ENCODE data around the gene MS4A6A. TPM values are rescaled to one million over a fixed set of nuclear protein-coding genes. Genes with fewer than 3 reads are reported as not detected.
A peak's percentile ranks its signal among the peaks of the same experiment; 100 is the strongest.

Gene MS4A6A
- total and polyA plus RNA-seq, 9 of the 15 experiments (the other 6 are each of a cell fraction or from before 2014, with no cell fraction given) = 0.57 to 9.5 (median 4.2) TPM

DNA sequence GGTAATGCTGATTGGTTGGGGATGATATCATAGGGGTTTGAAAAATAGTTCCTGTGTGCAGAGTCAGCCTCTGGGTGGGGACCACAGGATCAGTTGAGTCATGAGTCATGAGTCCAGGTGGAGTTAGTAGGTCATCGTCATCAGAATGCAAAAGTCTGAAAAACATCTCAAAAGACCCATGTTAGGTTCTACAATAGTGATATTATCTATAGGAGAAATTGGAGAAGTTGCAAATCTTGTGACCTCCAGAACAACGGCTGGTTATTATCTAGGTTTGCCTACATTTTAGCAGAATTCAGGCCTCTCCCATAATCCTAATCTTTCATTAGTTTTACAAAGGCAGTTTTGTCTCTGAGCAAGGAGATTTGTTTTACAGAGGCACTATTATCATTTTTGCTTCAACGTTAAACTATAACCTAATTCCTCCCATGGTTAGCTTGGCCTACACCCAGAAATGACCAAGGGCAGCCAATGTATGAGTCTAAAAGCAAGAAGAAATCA is 55.5 kb downstream of the MS4A6A start (continued):
- TF ChIP-seq ZNF592 (IDR thresholded peaks at IDR 0.05) = 0 out of 2 replicates have a peak, but pooled peaks have one; percentile 33
- TF ChIP-seq EP300 (IDR thresholded peaks at IDR 0.05; ENCODE audit: low read length) = peak; percentile 56
- TF ChIP-seq THAP7 (CRISPR knock-in tag; IDR thresholded peaks at IDR 0.05) = no peak
- TF ChIP-seq, protein P1, sequence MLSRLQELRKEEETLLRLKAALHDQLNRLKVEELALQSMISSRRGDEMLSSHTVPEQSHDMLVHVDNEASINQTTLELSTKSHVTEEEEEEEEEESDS (CRISPR knock-in tag; IDR thresholded peaks at IDR 0.05) = no peak
- TF ChIP-seq IRF2 (CRISPR knock-in tag; IDR thresholded peaks at IDR 0.05) = no peak
- no peak for TF ChIP-seq SIRT6 (IDR thresholded peaks at IDR 0.05; ENCODE audit: low read depth, low read length)
- no peak for TF ChIP-seq ZNF764 (CRISPR knock-in tag; IDR thresholded peaks at IDR 0.05; ENCODE audit: low read depth)
- no peak for TF ChIP-seq NFYB (IDR thresholded peaks at IDR 0.05; ENCODE audit: extremely low read depth, insufficient read length)
- TF ChIP-seq, protein P2, sequence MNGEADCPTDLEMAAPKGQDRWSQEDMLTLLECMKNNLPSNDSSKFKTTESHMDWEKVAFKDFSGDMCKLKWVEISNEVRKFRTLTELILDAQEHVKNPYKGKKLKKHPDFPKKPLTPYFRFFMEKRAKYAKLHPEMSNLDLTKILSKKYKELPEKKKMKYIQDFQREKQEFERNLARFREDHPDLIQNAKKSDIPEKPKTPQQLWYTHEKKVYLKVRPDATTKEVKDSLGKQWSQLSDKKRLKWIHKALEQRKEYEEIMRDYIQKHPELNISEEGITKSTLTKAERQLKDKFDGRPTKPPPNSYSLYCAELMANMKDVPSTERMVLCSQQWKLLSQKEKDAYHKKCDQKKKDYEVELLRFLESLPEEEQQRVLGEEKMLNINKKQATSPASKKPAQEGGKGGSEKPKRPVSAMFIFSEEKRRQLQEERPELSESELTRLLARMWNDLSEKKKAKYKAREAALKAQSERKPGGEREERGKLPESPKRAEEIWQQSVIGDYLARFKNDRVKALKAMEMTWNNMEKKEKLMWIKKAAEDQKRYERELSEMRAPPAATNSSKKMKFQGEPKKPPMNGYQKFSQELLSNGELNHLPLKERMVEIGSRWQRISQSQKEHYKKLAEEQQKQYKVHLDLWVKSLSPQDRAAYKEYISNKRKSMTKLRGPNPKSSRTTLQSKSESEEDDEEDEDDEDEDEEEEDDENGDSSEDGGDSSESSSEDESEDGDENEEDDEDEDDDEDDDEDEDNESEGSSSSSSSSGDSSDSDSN (IDR thresholded peaks at IDR 0.05; ENCODE audit: borderline replicate concordance in 1 of 2, low read depth in 2 of 2, low read length in 2 of 2) = no peak
- no peak for TF ChIP-seq EWSR1 (IDR thresholded peaks at IDR 0.05; ENCODE audit: borderline replicate concordance, low read depth, partially characterized antibody)
- TF ChIP-seq GTF2A2 (tag; IDR thresholded peaks at IDR 0.05) = no peak
- TF ChIP-seq FOXM1 (IDR thresholded peaks at IDR 0.05; ENCODE audit: low read depth) = peak; percentile 89
- TF ChIP-seq FOXM1 (CRISPR knock-in tag; IDR thresholded peaks at IDR 0.05; ENCODE audit: low read depth) = no peak
- no peak; the same call in 1 of the 2 replicates for TF ChIP-seq MTA1 (IDR thresholded peaks at IDR 0.05; ENCODE audit: borderline replicate concordance)
- TF ChIP-seq HLTF (IDR thresholded peaks at IDR 0.05) = no peak
- no peak for TF ChIP-seq ZNF24 (IDR thresholded peaks at IDR 0.05)
- no peak for TF ChIP-seq KLF6 (CRISPR knock-in tag; IDR thresholded peaks at IDR 0.05; ENCODE audit: borderline replicate concordance)
- no peak for TF ChIP-seq TGIF2 (CRISPR knock-in tag; IDR thresholded peaks at IDR 0.05)
- TF ChIP-seq, protein P3, sequence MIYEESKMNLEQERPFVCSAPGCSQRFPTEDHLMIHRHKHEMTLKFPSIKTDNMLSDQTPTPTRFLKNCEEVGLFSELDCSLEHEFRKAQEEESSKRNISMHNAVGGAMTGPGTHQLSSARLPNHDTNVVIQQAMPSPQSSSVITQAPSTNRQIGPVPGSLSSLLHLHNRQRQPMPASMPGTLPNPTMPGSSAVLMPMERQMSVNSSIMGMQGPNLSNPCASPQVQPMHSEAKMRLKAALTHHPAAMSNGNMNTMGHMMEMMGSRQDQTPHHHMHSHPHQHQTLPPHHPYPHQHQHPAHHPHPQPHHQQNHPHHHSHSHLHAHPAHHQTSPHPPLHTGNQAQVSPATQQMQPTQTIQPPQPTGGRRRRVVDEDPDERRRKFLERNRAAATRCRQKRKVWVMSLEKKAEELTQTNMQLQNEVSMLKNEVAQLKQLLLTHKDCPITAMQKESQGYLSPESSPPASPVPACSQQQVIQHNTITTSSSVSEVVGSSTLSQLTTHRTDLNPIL (CRISPR knock-in tag; IDR thresholded peaks at IDR 0.05) = no peak
- TF ChIP-seq TEAD2 (tag; IDR thresholded peaks at IDR 0.05) = no peak

Measured in K562 (cell line).